ENCODE data around the gene CASK.
A peak's percentile ranks its signal among the peaks of the same experiment; 100 is the strongest.

CASK gene

GRCh38 chrX:41824551-41824950, 98.8 kb downstream of the CASK start:
- no peak for DNase-seq

- no peak for DNase-seq
Measured at GRCh38 chrX:41823402-41823801, 100.0 kb downstream of the CASK start.

GRCh38 chrX:41822892-41823291, 100.5 kb downstream of the CASK start:
- no peak for DNase-seq

- DNase-seq, result no peak
Measured at GRCh38 chrX:41808047-41808446, 115.3 kb downstream of the CASK start.

GRCh38 chrX:41802958-41803357, 120.4 kb downstream of the CASK start:
- DNase-seq, result no peak

- no peak for DNase-seq
Measured at GRCh38 chrX:41799661-41800060, 123.7 kb downstream of the CASK start.

GRCh38 chrX:41796577-41796976, 126.8 kb downstream of the CASK start:
- no peak for DNase-seq

GRCh38 chrX:41796046-41796445, 127.3 kb downstream of the CASK start:
- DNase-seq, result no peak

GRCh38 chrX:41789374-41789773, 134.0 kb downstream of the CASK start:
- no peak for DNase-seq

GRCh38 chrX:41785685-41786084, 137.7 kb downstream of the CASK start:
- DNase-seq, result no peak

GRCh38 chrX:41781500-41781899, 141.9 kb downstream of the CASK start:
- no peak for DNase-seq

- no peak for DNase-seq
Measured at GRCh38 chrX:41779941-41780340, 143.4 kb downstream of the CASK start.

- no peak for DNase-seq
Measured at GRCh38 chrX:41779030-41779564, 144.3 kb downstream of the CASK start.

GRCh38 chrX:41761702-41762101, 161.7 kb downstream of the CASK start:
- DNase-seq, result no peak

- no peak for DNase-seq
Measured at GRCh38 chrX:41761169-41761568, 162.2 kb downstream of the CASK start.

GRCh38 chrX:41759817-41760216, 163.5 kb downstream of the CASK start:
- no peak for DNase-seq

GRCh38 chrX:41758401-41758800, 165.0 kb downstream of the CASK start:
- DNase-seq, result no peak

GRCh38 chrX:41750716-41751115, 172.6 kb downstream of the CASK start:
- DNase-seq, result no peak

GRCh38 chrX:41739871-41740270, 183.5 kb downstream of the CASK start:
- DNase-seq, result no peak

- DNase-seq, result peak; percentile 33
Measured at GRCh38 chrX:41737065-41737464, 186.3 kb downstream of the CASK start.

GRCh38 chrX:41734530-41734929, 188.8 kb downstream of the CASK start:
- DNase-seq, result no peak

- DNase-seq, result no peak
Measured at GRCh38 chrX:41733939-41734338, 189.4 kb downstream of the CASK start.

- DNase-seq, result no peak
Measured at GRCh38 chrX:41732260-41732659, 191.1 kb downstream of the CASK start.

GRCh38 chrX:41730081-41730480, 193.3 kb downstream of the CASK start:
- no peak for DNase-seq

- DNase-seq, result no peak
Measured at GRCh38 chrX:41728125-41728524, 195.2 kb downstream of the CASK start.

- no peak for DNase-seq
Measured at GRCh38 chrX:41723826-41724225, 199.5 kb downstream of the CASK start, which contains the start of gene GPR82. TSS of gene GPR82 (plus strand) at chrX:41724181. CDS start at chrX:41727027, 2,846 bp downstream.

Measured in CD4-positive, alpha-beta T cell treated with Interleukin-17A for 4 hours (primary cell).